ENCODE measurements around the gene LHFPL5. TPM values are rescaled to one million over a fixed set of nuclear protein-coding genes. Genes with fewer than 3 reads are reported as not detected.

The LHFPL5 gene
- total RNA-seq, 1 donor from 2014 or later = not detected

GRCh38 chr6:35842381-35842780 lies 37.2 kb downstream of the LHFPL5 start:
- no peaks in the 10 kb centered on the region for H3K9me3 Mint-ChIP-seq
- H3K4me3 Mint-ChIP-seq = no peak overlapping the region
- no peak for TF ChIP-seq CTCF (conservative IDR thresholded peaks at IDR 0.05)
- DNase-seq (ENCODE audit: extremely low spot score, unreplicated experiment) = no peak
- H3K27me3 Mint-ChIP-seq = no peaks in the 10 kb centered on the region
- no peaks in the 10 kb centered on the region for H3K4me1 Mint-ChIP-seq (ENCODE audit: unreplicated experiment)
- H3K27ac Mint-ChIP-seq = no peak overlapping the region
- H3K36me3 Mint-ChIP-seq = peaks cover 25% of the 10 kb centered on the region

GRCh38 chr6:35844290-35844689 lies 39.1 kb downstream of the LHFPL5 start:
- H3K36me3 Mint-ChIP-seq = peaks cover 25% of the 10 kb centered on the region
- no peak for TF ChIP-seq CTCF (conservative IDR thresholded peaks at IDR 0.05)
- H3K27ac Mint-ChIP-seq = no peak overlapping the region
- H3K4me1 Mint-ChIP-seq (ENCODE audit: unreplicated experiment) = no peaks in the 10 kb centered on the region
- DNase-seq (ENCODE audit: extremely low spot score, unreplicated experiment) = no peak
- H3K9me3 Mint-ChIP-seq = no peaks in the 10 kb centered on the region
- H3K4me3 Mint-ChIP-seq = no peak overlapping the region
- H3K27me3 Mint-ChIP-seq = no peaks in the 10 kb centered on the region

GRCh38 chr6:35850208-35850607 lies 45.1 kb downstream of the LHFPL5 start:
- no peak for TF ChIP-seq CTCF (conservative IDR thresholded peaks at IDR 0.05)
- H3K36me3 Mint-ChIP-seq = peaks cover 44% of the 10 kb centered on the region
- no peaks in the 10 kb centered on the region for H3K27me3 Mint-ChIP-seq
- no peaks in the 10 kb centered on the region for H3K9me3 Mint-ChIP-seq
- no peak for DNase-seq (ENCODE audit: extremely low spot score, unreplicated experiment)
- no peak overlapping the region for H3K27ac Mint-ChIP-seq
- no peak overlapping the region for H3K4me3 Mint-ChIP-seq
- no peaks in the 10 kb centered on the region for H3K4me1 Mint-ChIP-seq (ENCODE audit: unreplicated experiment)

GRCh38 chr6:35852994-35853393 lies 47.8 kb downstream of the LHFPL5 start:
- H3K4me3 Mint-ChIP-seq = no peak overlapping the region
- H3K9me3 Mint-ChIP-seq = no peaks in the 10 kb centered on the region
- no peak overlapping the region for H3K27ac Mint-ChIP-seq
- peaks cover 59% of the 10 kb centered on the region for H3K36me3 Mint-ChIP-seq
- H3K4me1 Mint-ChIP-seq (ENCODE audit: unreplicated experiment) = no peaks in the 10 kb centered on the region
- no peak for DNase-seq (ENCODE audit: extremely low spot score, unreplicated experiment)
- TF ChIP-seq CTCF (conservative IDR thresholded peaks at IDR 0.05) = no peak
- H3K27me3 Mint-ChIP-seq = no peaks in the 10 kb centered on the region

GRCh38 chr6:35856250-35856649 lies 51.1 kb downstream of the LHFPL5 start:
- H3K9me3 Mint-ChIP-seq = no peaks in the 10 kb centered on the region
- no peak overlapping the region for H3K4me3 Mint-ChIP-seq
- no peak for DNase-seq (ENCODE audit: extremely low spot score, unreplicated experiment)
- H3K27me3 Mint-ChIP-seq = no peaks in the 10 kb centered on the region
- no peaks in the 10 kb centered on the region for H3K4me1 Mint-ChIP-seq (ENCODE audit: unreplicated experiment)
- no peak overlapping the region for H3K27ac Mint-ChIP-seq
- no peak for TF ChIP-seq CTCF (conservative IDR thresholded peaks at IDR 0.05)
- peaks cover 48% of the 10 kb centered on the region for H3K36me3 Mint-ChIP-seq

GRCh38 chr6:35857853-35858252 lies 52.7 kb downstream of the LHFPL5 start:
- Mint-ChIP-seq H3K27me3 (no peaks in the 10 kb centered on the region), H3K9me3 (no peaks in the 10 kb centered on the region), H3K4me1 (ENCODE audit: unreplicated experiment) (no peaks in the 10 kb centered on the region), H3K4me3 (no peak overlapping the region), H3K36me3 (peaks cover 44% of the 10 kb centered on the region), H3K27ac (no peak overlapping the region)
- no peak for DNase-seq (ENCODE audit: extremely low spot score, unreplicated experiment)
- TF ChIP-seq CTCF (conservative IDR thresholded peaks at IDR 0.05) = no peak
